Measurements from ENCODE around the gene SLIT3.

SLIT3 gene

GRCh38 chr5:169298193-169298592, 2.7 kb downstream of the SLIT3 start:
- no peak for DNase-seq

GRCh38 chr5:169296419-169297143, 4.4 kb downstream of the SLIT3 start:
- DNase-seq = no peak

- no peak for DNase-seq
Observed at GRCh38 chr5:169295306-169295705, 5.6 kb downstream of the SLIT3 start.

- DNase-seq = no peak
Observed at GRCh38 chr5:169294621-169295020, 6.3 kb downstream of the SLIT3 start.

GRCh38 chr5:169291877-169292276, 9.1 kb downstream of the SLIT3 start:
- no peak for DNase-seq

- DNase-seq = no peak
Observed at GRCh38 chr5:169290895-169291294, 10.0 kb downstream of the SLIT3 start.

- DNase-seq = no peak
Observed at GRCh38 chr5:169289520-169289919, 11.4 kb downstream of the SLIT3 start.

- DNase-seq = no peak
Observed at GRCh38 chr5:169288066-169288930, 12.6 kb downstream of the SLIT3 start.

GRCh38 chr5:169287529-169287928, 13.4 kb downstream of the SLIT3 start:
- no peak for DNase-seq

- no peak for DNase-seq
Observed at GRCh38 chr5:169286572-169287300, 14.2 kb downstream of the SLIT3 start.

- DNase-seq = no peak
Observed at GRCh38 chr5:169283887-169284286, 17.1 kb downstream of the SLIT3 start.

GRCh38 chr5:169281625-169282024, 19.3 kb downstream of the SLIT3 start:
- no peak for DNase-seq

GRCh38 chr5:169280696-169281095, 20.2 kb downstream of the SLIT3 start:
- no peak for DNase-seq

GRCh38 chr5:169280286-169280685, 20.7 kb downstream of the SLIT3 start:
- no peak for DNase-seq

GRCh38 chr5:169279125-169279524, 21.8 kb downstream of the SLIT3 start:
- DNase-seq = no peak

- no peak for DNase-seq
Observed at GRCh38 chr5:169273881-169274280, 27.1 kb downstream of the SLIT3 start.

GRCh38 chr5:169273451-169273850, 27.5 kb downstream of the SLIT3 start:
- no peak for DNase-seq

GRCh38 chr5:169272731-169273427, 28.1 kb downstream of the SLIT3 start:
- DNase-seq = no peak

- DNase-seq = no peak
Observed at GRCh38 chr5:169272111-169272510, 28.8 kb downstream of the SLIT3 start.

GRCh38 chr5:169270827-169271226, 30.1 kb downstream of the SLIT3 start:
- no peak for DNase-seq

- DNase-seq = no peak
Observed at GRCh38 chr5:169268019-169268418, 32.9 kb downstream of the SLIT3 start.

GRCh38 chr5:169265888-169266287, 35.1 kb downstream of the SLIT3 start:
- no peak for DNase-seq

GRCh38 chr5:169263591-169263990, 37.3 kb downstream of the SLIT3 start:
- no peak for DNase-seq

All from RPMI8226 (cell line).